H1 (cell line): ENCODE results near the gene MFAP3L.

Experiments
- EZH2 ChIP-seq: fragments of 200-600 bp; sonication (generic); IDR thresholded peaks from 2 replicates; pipeline ENCODE4 v1.7.1; 2012; ENCODE audit warnings: low read depth, mild to moderate bottlenecking, moderate library complexity, low read length, inconsistent platforms; ENCODE audit not compliant: severe bottlenecking
- PHF8 ChIP-seq: fragments of 200-600 bp; sonication (generic); conservative IDR thresholded peaks from 2 replicates; pipeline ENCODE4 v1.7.1; 2012; ENCODE audit warnings: low read depth, mild to moderate bottlenecking, inconsistent platforms, low read length, moderate library complexity
- RAD21 ChIP-seq, 2 experiments: IDR thresholded peaks in 1 of 2; conservative IDR thresholded peaks in 1 of 2; 2 replicates each; pipeline ENCODE4 v1.6.1; 2011; ENCODE audit warnings: low read depth in 2 of 2, low read length in 2 of 2, improper control_type of control experiment in 1 of 2, inconsistent platforms in 1 of 2, mild to moderate bottlenecking in 1 of 2, moderate library complexity in 1 of 2
- SIN3A ChIP-seq, 2 experiments: IDR thresholded peaks in 1 of 2; conservative IDR thresholded peaks in 1 of 2; 2 replicates each; pipeline ENCODE4 v1.6.1; 2011 to 2012; ENCODE audit warnings: low read length in 2 of 2, improper control_type of control experiment in 1 of 2, low read depth in 1 of 2, mild to moderate bottlenecking in 1 of 2
- TF ChIP-seq, protein P1 (sequence below): fragments of 300-600 bp; sonication (generic); IDR thresholded peaks from 2 replicates; pipeline ENCODE4 v1.7.1; 2012; ENCODE audit warnings: low read length, moderate library complexity, mild to moderate bottlenecking, inconsistent platforms; ENCODE audit not compliant: insufficient replicate concordance
- TF ChIP-seq, protein P2 (sequence below): IDR thresholded peaks from 2 replicates; pipeline ENCODE4 v1.6.1; 2011; ENCODE audit warnings: low read length, improper control_type of control experiment

DNA sequence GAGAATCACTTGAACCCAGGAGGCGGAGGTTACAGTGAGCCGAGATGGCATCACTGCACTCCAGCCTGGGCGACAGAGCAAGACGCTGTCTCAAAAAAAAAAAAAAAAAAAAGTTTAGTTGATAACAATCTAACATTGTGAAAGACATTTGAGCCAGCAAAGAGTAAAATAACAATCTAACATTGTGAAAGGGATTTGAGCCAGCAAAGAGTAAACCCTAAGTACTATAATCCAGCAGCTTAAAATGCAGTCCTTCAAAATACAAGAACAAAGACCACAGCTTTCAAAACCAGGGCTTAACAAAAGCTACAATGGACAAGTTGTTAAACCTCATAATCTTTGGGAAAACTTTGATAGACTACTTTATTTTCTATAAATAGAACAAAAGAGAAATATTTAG is 16.9 kb downstream of the MFAP3L start:
- TF ChIP-seq PHF8 (no peak), SIN3A (conservative IDR thresholded peaks at IDR 0.05 in 1 of 2, IDR thresholded peaks at IDR 0.05 in 1 of 2; ENCODE audit: low read depth in 1 of 2, low read length in 2 of 2) (no peak), RAD21 (IDR thresholded peaks at IDR 0.05 in 1 of 2, conservative IDR thresholded peaks at IDR 0.05 in 1 of 2; ENCODE audit: low read depth in 2 of 2, low read length in 2 of 2) (no peak), EZH2 (no peak)
- TF ChIP-seq, protein P1, sequence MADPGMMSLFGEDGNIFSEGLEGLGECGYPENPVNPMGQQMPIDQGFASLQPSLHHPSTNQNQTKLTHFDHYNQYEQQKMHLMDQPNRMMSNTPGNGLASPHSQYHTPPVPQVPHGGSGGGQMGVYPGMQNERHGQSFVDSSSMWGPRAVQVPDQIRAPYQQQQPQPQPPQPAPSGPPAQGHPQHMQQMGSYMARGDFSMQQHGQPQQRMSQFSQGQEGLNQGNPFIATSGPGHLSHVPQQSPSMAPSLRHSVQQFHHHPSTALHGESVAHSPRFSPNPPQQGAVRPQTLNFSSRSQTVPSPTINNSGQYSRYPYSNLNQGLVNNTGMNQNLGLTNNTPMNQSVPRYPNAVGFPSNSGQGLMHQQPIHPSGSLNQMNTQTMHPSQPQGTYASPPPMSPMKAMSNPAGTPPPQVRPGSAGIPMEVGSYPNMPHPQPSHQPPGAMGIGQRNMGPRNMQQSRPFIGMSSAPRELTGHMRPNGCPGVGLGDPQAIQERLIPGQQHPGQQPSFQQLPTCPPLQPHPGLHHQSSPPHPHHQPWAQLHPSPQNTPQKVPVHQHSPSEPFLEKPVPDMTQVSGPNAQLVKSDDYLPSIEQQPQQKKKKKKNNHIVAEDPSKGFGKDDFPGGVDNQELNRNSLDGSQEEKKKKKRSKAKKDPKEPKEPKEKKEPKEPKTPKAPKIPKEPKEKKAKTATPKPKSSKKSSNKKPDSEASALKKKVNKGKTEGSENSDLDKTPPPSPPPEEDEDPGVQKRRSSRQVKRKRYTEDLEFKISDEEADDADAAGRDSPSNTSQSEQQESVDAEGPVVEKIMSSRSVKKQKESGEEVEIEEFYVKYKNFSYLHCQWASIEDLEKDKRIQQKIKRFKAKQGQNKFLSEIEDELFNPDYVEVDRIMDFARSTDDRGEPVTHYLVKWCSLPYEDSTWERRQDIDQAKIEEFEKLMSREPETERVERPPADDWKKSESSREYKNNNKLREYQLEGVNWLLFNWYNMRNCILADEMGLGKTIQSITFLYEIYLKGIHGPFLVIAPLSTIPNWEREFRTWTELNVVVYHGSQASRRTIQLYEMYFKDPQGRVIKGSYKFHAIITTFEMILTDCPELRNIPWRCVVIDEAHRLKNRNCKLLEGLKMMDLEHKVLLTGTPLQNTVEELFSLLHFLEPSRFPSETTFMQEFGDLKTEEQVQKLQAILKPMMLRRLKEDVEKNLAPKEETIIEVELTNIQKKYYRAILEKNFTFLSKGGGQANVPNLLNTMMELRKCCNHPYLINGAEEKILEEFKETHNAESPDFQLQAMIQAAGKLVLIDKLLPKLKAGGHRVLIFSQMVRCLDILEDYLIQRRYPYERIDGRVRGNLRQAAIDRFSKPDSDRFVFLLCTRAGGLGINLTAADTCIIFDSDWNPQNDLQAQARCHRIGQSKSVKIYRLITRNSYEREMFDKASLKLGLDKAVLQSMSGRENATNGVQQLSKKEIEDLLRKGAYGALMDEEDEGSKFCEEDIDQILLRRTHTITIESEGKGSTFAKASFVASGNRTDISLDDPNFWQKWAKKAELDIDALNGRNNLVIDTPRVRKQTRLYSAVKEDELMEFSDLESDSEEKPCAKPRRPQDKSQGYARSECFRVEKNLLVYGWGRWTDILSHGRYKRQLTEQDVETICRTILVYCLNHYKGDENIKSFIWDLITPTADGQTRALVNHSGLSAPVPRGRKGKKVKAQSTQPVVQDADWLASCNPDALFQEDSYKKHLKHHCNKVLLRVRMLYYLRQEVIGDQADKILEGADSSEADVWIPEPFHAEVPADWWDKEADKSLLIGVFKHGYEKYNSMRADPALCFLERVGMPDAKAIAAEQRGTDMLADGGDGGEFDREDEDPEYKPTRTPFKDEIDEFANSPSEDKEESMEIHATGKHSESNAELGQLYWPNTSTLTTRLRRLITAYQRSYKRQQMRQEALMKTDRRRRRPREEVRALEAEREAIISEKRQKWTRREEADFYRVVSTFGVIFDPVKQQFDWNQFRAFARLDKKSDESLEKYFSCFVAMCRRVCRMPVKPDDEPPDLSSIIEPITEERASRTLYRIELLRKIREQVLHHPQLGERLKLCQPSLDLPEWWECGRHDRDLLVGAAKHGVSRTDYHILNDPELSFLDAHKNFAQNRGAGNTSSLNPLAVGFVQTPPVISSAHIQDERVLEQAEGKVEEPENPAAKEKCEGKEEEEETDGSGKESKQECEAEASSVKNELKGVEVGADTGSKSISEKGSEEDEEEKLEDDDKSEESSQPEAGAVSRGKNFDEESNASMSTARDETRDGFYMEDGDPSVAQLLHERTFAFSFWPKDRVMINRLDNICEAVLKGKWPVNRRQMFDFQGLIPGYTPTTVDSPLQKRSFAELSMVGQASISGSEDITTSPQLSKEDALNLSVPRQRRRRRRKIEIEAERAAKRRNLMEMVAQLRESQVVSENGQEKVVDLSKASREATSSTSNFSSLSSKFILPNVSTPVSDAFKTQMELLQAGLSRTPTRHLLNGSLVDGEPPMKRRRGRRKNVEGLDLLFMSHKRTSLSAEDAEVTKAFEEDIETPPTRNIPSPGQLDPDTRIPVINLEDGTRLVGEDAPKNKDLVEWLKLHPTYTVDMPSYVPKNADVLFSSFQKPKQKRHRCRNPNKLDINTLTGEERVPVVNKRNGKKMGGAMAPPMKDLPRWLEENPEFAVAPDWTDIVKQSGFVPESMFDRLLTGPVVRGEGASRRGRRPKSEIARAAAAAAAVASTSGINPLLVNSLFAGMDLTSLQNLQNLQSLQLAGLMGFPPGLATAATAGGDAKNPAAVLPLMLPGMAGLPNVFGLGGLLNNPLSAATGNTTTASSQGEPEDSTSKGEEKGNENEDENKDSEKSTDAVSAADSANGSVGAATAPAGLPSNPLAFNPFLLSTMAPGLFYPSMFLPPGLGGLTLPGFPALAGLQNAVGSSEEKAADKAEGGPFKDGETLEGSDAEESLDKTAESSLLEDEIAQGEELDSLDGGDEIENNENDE: no peak
- TF ChIP-seq, protein P2, sequence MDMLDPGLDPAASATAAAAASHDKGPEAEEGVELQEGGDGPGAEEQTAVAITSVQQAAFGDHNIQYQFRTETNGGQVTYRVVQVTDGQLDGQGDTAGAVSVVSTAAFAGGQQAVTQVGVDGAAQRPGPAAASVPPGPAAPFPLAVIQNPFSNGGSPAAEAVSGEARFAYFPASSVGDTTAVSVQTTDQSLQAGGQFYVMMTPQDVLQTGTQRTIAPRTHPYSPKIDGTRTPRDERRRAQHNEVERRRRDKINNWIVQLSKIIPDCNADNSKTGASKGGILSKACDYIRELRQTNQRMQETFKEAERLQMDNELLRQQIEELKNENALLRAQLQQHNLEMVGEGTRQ: no peak
